SK-MEL-5 (cell line): ENCODE data around the gene F7. TPM values are rescaled to one million over a fixed set of nuclear protein-coding genes. Genes with fewer than 3 reads are reported as not detected.

ENCODE experiments used
- DNase-seq: peaks from one replicate; pipeline ENCODE4 v3.0.0-alpha.2; 2016; ENCODE audit warnings: low read depth, low spot score
- in situ Hi-C: cut with HindIII; loops from 2 replicates; pipeline ENCODE4 v1.10.0; 2016; ENCODE audit warnings: low sequenced_read_pairs, high pct_unique_total_duplicates, low pct_unique_long_range_greater_than_20kb
- total RNA-seq: library from RNA; depleted of rRNA; stranded (reverse); fragments of >200 nt; shearing (Covaris generic); gene quantifications from 2 replicates; pipeline ENCODE4 v1.2.3, GENCODE V29; 2014

The F7 gene
- total RNA-seq, 1 experiment from 2014 or later: not detected

GRCh38 chr13:113138792-113139551 lies 33.4 kb downstream of the F7 start:
- in situ Hi-C loops: no loop called here
- DNase-seq: no peak

DNA sequence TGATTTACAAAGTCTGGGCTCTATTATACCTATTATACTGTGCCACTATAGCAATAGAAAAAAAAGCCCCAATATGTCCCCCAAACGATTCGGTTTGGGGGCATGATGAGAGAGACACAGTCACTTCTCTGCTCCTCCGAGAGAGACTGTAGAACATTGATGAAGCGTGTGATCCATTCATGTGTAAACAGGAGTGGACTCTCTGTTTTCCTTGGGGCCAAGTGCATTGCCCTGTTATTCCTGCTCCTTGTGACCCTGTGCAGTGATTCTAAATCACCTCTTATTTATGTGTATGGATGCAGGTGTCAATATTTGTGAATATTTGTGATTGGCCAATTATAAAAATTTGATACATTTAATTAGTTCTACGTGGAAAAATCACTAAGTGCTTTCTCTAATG lies 34.0 kb downstream of the F7 start:
- in situ Hi-C loops: no loop called here
- no peak for DNase-seq

GRCh38 chr13:113140677-113141600 lies 35.3 kb downstream of the F7 start:
- DNase-seq: no peak
- in situ Hi-C loops: no loop called here

DNA sequence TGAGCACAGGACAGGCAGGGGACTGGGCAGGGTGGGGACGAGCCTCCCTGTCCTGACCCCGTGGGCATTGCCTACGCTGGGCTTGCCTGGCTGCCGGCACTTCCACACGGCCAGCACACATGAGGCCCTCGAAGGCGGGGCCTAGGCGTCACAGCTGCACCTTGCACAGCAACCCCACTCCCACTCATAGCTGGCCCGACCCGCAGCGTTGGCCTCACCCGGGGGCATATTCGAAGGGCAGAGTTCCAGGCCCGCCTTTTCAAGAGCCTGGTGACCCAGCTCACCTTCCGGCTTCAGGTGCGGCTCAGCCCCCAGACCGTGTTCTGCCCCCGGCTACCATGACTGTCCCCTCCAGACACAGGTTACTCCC lies 36.0 kb downstream of the F7 start:
- DNase-seq: no peak
- in situ Hi-C loops: no loop called here

DNA sequence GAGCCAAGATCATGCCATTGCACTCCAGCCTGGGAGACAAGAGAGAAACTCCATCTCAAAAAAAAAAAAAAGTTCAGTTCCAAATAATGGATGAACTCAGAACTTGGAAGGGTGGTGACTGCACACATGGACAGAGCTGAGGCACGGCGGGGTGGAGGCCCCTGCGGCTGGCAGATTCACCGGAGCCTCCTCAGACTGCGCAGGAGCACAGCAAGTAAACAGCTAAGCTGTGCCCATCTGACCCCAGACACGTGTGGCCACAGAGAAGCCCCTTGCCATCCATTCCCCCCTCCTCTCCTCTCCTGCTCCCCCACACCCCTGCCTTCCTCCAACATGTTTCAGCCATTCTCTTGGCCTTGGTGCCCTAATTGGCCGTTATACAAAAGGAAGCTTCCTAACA lies 37.3 kb downstream of the F7 start:
- DNase-seq: no peak
- in situ Hi-C loops: no loop called here

- DNase-seq: no peak
- in situ Hi-C loops: no loop called here
Measured at GRCh38 chr13:113143466-113144254, 38.1 kb downstream of the F7 start.

GRCh38 chr13:113144255-113144629 lies 38.7 kb downstream of the F7 start:
- in situ Hi-C loops: no loop called here
- DNase-seq: no peak

DNA sequence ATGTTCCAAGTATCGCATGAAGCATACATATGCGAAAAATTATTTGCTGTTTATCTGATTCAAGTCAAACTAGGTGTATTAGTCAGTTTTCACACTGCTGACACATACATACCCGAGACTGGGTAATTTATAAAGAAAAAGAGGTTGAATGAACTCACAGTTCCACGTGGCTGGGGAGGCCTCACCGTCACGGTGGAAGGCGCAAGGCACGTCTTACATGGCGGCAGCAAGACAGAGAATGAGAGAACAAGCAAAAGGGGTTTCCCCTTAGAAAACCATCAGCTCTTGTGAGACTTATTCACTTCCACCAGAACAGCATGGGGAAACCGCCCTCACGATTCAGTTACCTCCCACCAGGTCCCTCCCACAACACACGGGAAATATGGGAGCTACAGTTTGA lies 39.9 kb downstream of the F7 start:
- DNase-seq: no peak
- in situ Hi-C loops: no loop called here

- in situ Hi-C loops: no loop called here
- no peak for DNase-seq
Measured at GRCh38 chr13:113145911-113146598, 40.5 kb downstream of the F7 start.

DNA sequence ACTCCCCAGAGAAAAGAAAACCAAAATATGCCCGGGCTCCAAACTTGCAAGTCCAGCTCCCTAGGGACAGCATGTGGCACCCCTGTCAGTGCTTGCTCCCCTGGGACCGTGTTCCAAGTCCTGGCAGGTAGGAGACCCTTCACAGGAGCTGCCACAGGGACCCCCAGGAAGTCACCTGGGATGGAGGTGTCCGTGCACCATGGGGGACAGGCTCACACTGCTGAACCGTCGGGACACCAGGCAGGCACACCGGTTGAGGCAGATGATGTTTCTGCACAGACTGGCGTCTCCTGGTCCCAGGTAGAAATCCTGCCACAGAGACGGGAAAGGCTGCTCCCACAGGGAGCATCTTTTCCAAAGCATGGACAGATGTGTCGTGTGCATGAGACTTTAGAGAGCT lies 41.2 kb downstream of the F7 start:
- no peak for DNase-seq
- in situ Hi-C loops: no loop called here

DNA sequence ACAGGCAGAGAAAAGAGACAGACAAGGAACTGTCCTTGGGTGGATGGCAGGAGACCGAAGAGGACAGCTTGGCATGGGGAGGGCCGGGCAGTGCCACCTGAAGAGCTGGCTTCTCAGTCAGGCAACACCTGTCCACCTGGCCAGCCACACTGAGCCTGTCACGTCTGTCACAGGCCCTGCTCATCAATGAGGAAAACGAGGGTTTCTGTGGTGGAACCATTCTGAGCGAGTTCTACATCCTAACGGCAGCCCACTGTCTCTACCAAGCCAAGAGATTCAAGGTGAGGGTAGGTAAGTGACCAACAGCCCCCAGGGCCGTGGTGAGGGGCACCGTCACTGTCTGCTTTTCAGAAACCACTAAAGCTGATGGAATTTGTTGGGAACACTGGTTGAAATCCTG lies 41.6 kb downstream of the F7 start:
- no peak for DNase-seq

GRCh38 chr13:113148407-113148806 lies 42.8 kb downstream of the F7 start:
- DNase-seq: no peak
- in situ Hi-C loops: no loop called here

More for the DNA sequence above, 41.6 kb downstream of the F7 start:
- in situ Hi-C loops: no loop called here

DNA sequence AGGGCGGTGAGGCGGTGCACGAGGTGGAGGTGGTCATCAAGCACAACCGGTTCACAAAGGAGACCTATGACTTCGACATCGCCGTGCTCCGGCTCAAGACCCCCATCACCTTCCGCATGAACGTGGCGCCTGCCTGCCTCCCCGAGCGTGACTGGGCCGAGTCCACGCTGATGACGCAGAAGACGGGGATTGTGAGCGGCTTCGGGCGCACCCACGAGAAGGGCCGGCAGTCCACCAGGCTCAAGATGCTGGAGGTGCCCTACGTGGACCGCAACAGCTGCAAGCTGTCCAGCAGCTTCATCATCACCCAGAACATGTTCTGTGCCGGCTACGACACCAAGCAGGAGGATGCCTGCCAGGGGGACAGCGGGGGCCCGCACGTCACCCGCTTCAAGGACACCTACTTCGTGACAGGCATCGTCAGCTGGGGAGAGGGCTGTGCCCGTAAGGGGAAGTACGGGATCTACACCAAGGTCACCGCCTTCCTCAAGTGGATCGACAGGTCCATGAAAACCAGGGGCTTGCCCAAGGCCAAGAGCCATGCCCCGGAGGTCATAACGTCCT lies 43.4 kb downstream of the F7 start:
- in situ Hi-C loops: no loop called here
- DNase-seq: no peak

DNA sequence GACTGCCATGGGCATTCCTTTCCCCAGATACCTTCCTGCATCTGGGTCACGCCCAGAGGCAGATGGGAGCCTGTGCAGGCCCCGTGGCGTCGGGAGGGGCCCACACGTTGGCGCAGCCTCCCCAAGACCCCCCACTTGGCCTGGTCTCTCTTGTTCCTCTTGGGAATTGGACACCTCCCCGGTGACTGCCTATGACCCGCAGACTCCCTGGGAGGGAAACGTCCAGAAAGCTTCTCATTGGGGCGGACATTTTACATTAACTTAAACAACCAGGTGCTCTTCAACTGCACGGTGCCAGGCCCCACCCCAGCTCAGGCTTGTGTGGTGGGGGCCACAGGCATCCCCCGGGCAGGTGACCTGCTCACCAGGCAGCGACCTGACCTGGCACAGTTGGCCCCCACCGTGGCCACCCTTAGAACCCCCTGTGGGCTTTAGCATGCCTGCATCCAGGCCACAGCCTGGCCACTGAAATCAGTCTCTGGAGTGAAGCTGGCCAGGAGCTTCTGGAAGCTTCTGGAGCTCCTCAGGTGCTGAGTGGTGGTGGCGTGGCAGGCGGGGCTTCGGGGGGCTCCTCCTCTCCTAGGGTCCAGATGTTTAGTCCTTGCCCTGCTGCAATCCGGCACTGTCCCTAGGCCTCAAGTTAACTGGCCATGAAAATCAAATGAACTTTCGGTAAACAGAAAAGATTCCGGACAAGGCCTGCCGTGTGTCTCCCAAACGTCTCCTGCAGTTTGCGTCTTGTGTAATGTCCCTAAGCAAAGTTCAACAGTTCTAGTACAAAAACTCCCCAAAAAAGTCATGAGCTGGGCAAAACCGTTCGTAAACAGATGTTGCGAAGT lies 44.3 kb downstream of the F7 start:
- DNase-seq: no peak
- in situ Hi-C loops: no loop called here

DNA sequence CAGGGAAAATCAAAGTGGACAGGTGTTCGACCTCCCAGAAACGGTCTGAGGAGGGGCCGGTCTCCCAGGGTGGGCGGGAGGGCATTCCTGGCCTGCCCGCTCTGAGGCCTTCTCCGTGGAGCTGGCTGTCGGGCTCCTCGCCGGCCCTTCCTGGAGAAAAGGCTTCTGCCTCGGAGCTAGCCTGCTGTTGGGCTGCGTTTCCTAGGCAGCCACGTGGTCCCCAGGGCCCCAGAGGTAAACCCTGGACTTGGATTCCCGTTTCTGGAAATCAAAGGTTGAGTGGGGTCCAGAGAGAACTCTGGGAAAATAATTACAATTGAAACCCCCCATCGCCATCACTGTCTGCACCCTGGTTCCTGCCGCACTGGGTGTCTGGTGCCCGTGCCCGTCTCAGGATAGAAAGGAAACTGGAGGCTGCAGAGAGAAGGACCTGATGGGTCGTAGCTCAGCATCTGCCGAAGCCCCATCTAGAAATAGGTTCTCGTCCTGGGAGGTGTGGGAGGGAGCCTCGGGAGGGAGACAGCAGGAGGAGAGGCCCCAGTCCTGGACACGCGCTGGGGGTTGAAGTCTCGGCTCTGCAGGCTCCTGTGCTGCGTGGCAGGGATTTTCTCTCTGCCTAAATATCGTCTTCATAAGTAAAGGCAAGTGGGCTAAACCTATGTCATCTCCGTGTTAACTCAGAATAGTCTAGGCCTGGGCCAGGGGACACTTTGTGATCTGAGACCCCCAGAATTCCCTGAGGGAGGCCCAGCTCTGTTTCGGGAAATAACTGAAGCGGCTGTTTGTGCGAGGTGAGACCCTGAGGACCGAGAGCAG lies 45.2 kb downstream of the F7 start:
- in situ Hi-C loops: no loop called here

More for the DNA sequence above, 45.2 kb downstream of the F7 start:
- no peak for DNase-seq
